Inflammatory macrophage treated with lipopolysaccharide for 1 hour (primary cell): ENCODE measurements around the gene BCAS4.
"Not testable (repeated sequence)": the region's sequence is repeated elsewhere in the genome, so short reads cannot be mapped to it uniquely, and the experiment has no call there.

Source experiments
- DNase-seq, 2 donors: peaks; one replicate each; pipeline ENCODE4 v3.0.0-alpha.2; 2020 to 2022

The BCAS4 gene

DNA sequence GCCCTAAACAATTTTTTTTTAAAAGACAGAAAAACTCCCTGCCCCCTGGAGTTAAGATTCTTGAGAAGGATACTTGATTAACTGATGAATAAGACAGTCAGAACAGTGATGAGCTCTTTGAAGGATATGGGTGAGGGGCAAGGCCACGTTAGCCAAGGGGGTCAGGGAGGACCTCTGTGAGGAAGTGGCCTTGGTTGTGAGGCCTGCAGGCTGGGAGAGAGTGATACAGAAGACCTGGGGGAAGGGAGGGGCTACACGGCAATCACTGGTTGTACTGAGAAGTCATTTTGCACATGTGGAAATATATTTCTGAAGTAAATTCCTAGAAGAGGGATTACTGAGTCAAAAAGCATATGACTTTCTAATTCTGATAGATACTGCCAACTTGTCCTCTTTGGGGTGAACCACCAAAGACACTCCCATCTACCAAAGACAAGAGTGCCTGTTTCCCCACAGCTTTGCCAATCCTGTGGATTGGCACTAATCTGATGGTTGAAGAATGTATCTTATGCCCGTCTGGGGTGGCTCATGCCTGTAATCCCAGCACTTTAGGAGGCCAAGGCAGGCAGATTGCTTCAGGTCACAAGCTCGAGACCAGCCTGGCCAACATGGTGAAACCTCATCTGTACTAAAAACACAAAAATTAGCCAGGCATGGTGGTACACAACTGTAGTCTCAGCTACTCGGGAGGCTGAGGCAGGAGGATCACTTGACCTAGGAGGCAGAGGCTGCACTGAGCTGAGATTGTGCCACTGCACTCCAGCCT is 22.3 kb upstream of the BCAS4 start:
- DNase-seq = no peak

DNA sequence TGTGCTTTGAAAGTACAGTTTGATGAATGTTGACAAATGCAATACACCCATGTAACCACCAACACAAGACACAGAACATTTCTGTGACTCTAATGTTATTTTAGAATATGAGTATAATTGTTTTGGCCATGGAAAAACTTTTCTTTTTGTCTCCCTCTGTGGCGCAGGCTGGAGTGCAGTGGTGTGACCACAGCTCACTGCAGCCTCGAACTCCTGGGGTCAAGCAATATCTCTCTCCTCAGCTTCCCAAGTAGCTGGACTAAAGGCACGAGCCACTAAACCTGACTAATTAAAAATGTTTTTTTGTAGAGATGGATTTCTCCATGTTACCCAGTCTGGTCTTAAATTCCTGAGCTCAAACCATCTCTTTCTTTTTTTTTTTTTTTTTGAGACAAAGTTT is 20.3 kb upstream of the BCAS4 start:
- DNase-seq = no peak

DNA sequence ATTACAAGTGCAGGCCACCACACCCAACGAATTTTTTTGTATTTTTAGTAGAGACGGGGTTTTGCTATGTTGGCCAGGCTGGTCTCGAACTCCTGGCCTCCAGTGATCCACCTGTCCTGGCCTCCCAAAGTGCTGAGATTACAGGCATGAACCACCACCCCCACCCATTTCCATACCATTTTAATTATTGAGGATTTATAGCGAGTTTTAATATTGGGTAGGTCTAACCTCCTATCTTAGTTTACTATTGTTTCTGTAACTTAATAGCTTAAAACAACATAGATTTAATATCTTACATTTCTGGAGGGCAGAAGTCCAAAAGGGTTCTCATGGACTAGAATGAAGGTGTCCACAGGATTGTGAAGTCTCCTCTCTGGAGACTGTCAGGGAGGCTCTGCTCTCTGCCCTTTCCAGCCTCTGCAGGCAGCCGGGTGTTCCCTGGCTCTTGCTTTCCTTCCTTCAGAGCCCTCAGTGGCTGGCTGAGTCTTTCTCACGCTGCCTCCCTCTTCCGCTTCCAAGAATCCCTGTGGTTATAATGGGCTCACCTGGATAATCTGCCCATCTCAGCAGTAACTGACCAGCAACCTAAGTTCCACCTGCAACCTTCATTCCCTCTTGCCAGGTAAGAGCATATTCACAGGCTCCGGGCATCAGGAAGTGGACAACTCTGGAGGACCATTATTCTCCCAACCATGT is 18.6 kb upstream of the BCAS4 start:
- DNase-seq = no peak

GRCh38 chr20:50777373-50777772 is 17.5 kb upstream of the BCAS4 start:
- DNase-seq = no peak

- not testable (repeated sequence) for DNase-seq
These were observed 15.9 kb upstream of the BCAS4 start for GRCh38 chr20:50778994-50779393.

DNA sequence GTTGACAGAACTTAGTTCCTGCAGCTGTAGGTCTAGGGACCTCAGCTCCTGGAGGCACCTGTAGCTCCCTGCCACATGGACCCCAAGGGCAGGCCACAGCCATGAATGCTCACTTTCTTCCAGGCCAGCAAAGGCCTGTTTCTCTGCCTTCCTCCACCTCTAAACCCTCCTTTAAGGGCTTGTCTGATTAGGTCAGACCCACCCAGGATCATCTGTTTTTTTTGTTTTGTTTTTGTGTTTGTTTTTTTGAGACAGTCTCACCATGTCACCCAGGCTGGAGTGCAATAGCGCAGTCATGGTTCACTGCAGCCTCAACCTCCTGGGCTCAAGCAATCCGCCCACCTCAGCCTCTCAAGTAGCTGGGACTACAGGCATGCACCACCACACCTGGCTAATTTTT is 11.5 kb upstream of the BCAS4 start:
- no peak for DNase-seq

DNA sequence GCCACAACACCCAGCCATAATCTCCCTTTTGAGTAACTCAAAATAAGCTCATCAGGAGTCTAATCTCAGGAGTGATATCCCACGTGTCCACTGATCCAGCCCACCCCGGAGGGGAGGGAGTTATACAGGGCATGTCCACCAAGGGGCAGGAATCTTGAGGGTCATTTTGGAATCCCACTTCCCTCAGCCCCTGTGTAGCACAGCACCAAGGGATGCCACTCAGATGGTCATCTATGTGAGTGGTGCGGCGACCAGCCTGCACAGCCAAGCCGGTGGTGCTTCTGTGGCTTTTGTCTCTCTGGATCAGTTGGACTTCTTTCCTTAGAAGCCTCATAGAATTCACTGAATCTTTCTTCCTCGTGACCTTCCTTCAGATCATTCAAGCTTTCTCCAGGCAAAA is 11.0 kb upstream of the BCAS4 start:
- no peak for DNase-seq

GRCh38 chr20:50784464-50784863 is 10.4 kb upstream of the BCAS4 start:
- peak in 1 of 2 donors; percentile 8 for DNase-seq

- no peak for DNase-seq
These were observed 8.2 kb upstream of the BCAS4 start for GRCh38 chr20:50786703-50787102.

DNA sequence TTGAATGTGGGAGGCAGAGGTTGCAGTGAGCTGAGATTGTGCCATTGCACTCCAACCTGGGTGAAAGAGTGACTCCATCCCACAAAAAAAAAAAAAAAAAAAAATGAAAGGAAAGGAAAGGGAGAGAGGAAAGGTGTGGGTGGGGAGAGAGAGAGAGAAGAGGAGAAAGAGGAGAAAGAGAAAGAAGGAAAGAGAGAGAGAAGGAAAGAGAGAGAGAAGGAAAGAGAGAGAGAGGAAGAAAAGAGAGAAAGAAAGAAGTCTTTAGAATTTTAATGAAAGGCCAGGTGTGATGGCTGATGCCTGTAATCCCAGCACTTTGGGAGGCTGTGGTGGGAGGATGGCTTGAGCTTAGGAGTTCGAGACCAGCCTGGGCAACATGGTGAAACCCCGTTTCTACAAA is 7.7 kb upstream of the BCAS4 start:
- DNase-seq = no peak

GRCh38 chr20:50788045-50788991 is 6.5 kb upstream of the BCAS4 start:
- DNase-seq = peak in 1 of 2 donors; percentile 14

GRCh38 chr20:50789968-50790650 is 4.8 kb upstream of the BCAS4 start:
- DNase-seq = no peak

DNA sequence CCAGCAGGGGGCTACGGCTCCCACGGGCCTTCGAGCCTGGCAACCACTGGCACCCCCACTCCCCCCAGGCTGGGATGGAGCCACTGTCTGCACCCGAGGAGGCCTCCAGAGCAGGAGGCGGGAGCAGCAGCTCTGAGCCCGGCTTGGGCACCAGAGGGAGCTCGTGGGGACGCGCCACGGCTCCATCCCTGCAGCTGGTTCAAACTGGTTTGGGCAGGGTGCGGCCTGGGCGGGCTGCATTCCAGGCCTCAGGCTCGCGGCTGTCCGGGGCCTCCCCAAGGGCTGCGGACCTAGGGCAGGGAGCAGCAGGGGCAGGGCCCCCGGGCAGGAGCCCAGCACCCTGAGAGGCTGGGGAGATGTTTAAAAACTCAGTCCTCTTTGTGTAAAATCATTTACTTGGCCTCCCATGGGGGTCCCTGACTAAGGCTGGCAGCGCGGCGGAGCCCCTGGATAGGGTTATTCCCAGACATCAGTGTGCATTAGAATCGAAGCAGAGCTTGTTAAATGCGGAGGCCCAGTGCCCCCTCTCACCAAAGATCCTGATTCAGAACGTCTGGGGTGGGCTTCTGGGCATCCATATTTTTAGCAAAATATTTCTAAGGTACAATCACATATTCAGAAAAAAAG is 4.1 kb upstream of the BCAS4 start:
- peak; percentile 63 to 81 for DNase-seq

- DNase-seq = no peak
These were observed 1.9 kb upstream of the BCAS4 start for GRCh38 chr20:50792708-50793574.

DNA sequence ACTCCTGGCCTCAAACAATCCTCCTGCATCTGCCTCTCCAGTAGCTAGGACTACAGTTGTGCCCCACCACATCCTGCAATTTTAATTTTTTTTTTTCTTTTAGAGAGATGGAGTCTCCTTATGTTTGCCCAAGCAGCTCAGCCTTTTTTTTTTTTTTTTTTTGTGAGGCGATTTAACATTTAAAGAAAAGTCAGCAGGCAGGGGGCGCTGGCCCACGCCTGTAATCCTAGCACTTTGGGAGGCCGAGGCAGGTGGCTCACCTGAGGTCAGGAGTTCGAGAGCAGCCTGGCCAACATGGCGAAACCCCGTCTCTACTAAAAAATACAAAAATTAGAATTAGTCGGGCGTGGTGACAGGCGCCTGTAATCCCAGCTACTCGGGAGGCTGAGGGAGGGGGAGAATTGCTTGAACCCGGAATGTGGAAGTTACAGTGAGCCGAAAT is 1.3 kb upstream of the BCAS4 start:
- not testable (repeated sequence) for DNase-seq

GRCh38 chr20:50794181-50794845 is 548 bp upstream of the BCAS4 start:
- no peak for DNase-seq

GRCh38 chr20:50797142-50797541 is 2.3 kb downstream of the BCAS4 start:
- no peak for DNase-seq

- DNase-seq = no peak
These were observed 3.8 kb downstream of the BCAS4 start for GRCh38 chr20:50798650-50799049.

DNA sequence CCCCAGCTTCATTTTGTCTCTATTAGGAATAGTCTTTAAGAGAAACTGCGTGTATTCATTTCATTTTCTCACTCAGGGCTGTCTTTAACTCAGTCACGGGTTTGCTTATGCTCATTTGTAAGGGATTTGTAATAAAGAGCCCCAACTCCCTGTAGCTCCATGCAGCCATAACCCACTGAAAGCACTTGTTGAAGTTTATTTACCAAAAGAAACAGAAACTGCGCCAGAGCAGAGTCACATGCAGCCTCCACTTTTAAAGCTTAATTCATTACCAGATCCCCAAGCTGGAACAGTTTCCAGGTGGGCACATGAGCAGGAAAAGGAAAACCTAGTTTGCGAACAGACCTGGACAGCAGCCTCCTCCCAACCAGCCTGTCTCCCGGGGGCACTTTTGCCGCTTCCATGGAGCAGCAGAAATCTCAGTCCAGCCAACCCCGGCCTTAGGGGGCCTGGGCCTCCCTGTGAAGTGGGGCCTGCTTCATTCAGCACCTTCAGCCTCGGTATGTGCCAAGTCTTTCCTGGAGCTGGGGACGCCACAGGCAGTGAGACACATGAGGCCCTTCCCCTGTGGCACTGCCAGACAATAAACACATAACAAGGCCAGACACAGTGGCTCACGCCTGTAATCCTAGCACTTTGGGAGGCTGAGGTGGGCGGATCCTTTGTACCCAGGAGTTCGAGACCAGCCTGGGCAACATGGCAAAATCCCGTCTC is 4.5 kb downstream of the BCAS4 start:
- DNase-seq = no peak
